ENCODE results near the gene METTL23. TPM values are rescaled to one million over a fixed set of nuclear protein-coding genes. Genes with fewer than 3 reads are reported as not detected.

Gene METTL23
- total and polyA plus RNA-seq, 2 donors (not counting 3 experiments of a cell fraction or from before 2014, with no cell fraction given) = 19.5 to 33.4 TPM

DNA sequence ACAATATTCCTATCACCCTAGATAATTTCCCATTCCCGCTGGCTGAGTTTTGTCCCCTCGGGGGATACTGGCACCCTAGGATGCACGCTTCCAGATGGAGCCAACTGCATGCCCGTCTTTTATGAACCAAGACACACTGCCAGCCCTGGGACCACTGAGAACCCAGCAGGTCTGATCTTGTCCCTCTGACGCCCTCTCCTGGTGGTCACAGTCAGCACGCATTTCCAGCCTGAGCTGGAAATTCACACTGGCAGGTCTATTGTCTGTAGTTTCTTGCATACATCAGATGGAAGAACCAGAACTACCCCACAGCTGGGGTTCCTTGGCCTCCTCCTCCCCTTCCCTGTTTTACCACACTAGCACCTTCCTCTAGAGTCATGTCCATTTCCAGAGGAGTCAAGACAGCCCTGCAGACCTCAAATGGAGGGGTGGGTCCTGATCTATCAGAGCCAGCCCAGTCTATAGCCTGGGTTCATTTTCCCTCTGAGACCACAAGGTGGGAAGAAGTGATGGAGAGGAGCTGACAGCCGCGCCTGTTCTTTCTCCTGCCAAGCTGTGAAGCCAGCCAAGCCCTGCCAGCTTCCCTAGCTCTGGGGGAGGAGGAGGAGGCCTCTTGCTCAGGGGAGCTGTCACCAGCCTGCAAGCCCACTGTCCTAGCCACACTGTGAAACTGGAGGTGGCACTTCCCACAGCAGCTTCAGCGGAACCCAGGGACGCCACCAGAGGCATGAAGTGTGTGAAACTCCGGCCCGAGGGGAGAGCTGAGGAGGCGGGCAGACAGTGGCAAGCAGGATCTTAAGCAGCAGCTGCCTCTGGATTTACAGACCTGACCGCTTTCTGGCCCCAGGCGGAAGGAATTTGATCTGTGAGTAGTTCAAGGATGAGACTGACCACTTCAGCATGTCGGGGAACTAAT, 45.2 kb upstream of the METTL23 start:
- DNase-seq (ENCODE audit: low read depth, low spot score) (peak; percentile 72), FAIRE-seq (peak; percentile 90)
- POLR2A ChIA-PET = interaction anchor here (0.5 to 0.7 kb wide), 2 partner anchors 10 to 19 kb away, joined by 3 read pairs; no protein-coding TSS in a partner anchor
- H3K9me3 ChIP-seq (replicated peaks; ENCODE audit: control insufficient read depth, insufficient read depth, low read length) = no peaks in the 10 kb centered on the region
- H2AFZ ChIP-seq (ENCODE audit: low read depth, low read length) = no peak overlapping the region
- CTCF ChIA-PET = interaction anchor here (0.6 to 2.6 kb wide), 46 partner anchors 10 to 223 kb away, joined by 3 to 43 read pairs (median 5); partner anchors contain the start of genes AANAT, JMJD6, METTL23 and MXRA7
- H3K36me3 ChIP-seq (ENCODE audit: control insufficient read depth in 2 of 2, extremely low read depth in 1 of 2, insufficient read depth in 2 of 2, low read length in 2 of 2) = peaks cover 0 to 7% of the 10 kb centered on the region in 2 experiments
- dilution Hi-C loops (cut with MboI; ENCODE audit: extremely low pct_ligation_motif_present, low sequenced_read_pairs) = no loop called here
- H3K27ac ChIP-seq (ENCODE audit: insufficient read depth, low read depth, low read length) = no peak overlapping the region
- no peaks in the 10 kb centered on the region for H3K27me3 ChIP-seq (ENCODE audit: control insufficient read depth in 2 of 2, insufficient read depth in 2 of 2, low read length in 2 of 2)
- H3K9ac ChIP-seq (replicated peaks; ENCODE audit: extremely low read depth, insufficient read depth, low read length) = no peak overlapping the region
- BruUV-seq (replicated peaks) = no TSS peak
- H3K4me3 ChIP-seq (replicated peaks in 1 of 3; ENCODE audit: insufficient read depth in 1 of 3, low read depth in 1 of 3, low read length in 3 of 3) = no peak overlapping the region
- TF ChIP-seq, protein P1, sequence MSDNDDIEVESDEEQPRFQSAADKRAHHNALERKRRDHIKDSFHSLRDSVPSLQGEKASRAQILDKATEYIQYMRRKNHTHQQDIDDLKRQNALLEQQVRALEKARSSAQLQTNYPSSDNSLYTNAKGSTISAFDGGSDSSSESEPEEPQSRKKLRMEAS (IDR thresholded peaks at IDR 0.05; ENCODE audit: insufficient read depth, insufficient read length) = no peak
- TF ChIP-seq, protein P2, sequence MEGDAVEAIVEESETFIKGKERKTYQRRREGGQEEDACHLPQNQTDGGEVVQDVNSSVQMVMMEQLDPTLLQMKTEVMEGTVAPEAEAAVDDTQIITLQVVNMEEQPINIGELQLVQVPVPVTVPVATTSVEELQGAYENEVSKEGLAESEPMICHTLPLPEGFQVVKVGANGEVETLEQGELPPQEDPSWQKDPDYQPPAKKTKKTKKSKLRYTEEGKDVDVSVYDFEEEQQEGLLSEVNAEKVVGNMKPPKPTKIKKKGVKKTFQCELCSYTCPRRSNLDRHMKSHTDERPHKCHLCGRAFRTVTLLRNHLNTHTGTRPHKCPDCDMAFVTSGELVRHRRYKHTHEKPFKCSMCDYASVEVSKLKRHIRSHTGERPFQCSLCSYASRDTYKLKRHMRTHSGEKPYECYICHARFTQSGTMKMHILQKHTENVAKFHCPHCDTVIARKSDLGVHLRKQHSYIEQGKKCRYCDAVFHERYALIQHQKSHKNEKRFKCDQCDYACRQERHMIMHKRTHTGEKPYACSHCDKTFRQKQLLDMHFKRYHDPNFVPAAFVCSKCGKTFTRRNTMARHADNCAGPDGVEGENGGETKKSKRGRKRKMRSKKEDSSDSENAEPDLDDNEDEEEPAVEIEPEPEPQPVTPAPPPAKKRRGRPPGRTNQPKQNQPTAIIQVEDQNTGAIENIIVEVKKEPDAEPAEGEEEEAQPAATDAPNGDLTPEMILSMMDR (IDR thresholded peaks at IDR 0.05; ENCODE audit: extremely low read depth in 1 of 2, insufficient read depth in 1 of 2, low read depth in 1 of 2, low read length in 2 of 2) = peak; percentile 82 to 84
- no peak overlapping the region for H3K4me2 ChIP-seq (ENCODE audit: insufficient read depth, low read length)
- intact Hi-C loops (cut with micrococcal nuclease) = loop anchor here (1.0 kb wide), 3 partner anchors 34 to 158 kb away; no protein-coding TSS in a partner anchor
- H4K20me1 ChIP-seq (replicated peaks; ENCODE audit: control insufficient read depth, extremely low read depth, insufficient read depth, low read length) = no peaks in the 10 kb centered on the region
- H3K9me1 ChIP-seq (replicated peaks; ENCODE audit: control insufficient read depth, extremely low read depth, insufficient read depth, low read length) = no peaks in the 10 kb centered on the region
- H3K79me2 ChIP-seq (ENCODE audit: control insufficient read depth, insufficient read depth, low read length) = no peaks in the 10 kb centered on the region
- H3K4me1 ChIP-seq (ENCODE audit: control insufficient read depth, extremely low read depth, insufficient read depth, low read length) = no peaks in the 10 kb centered on the region

Data from endothelial cell of umbilical vein (primary cell).